Measurements from ENCODE around the gene WFDC2.

The WFDC2 gene

GRCh38 chr20:45515147-45515913 lies 45.8 kb downstream of the WFDC2 start, which contains the start of gene SPINT3:
Gene SPINT3, minus strand, starts transcription at chr20:45515622. Its CDS starts 14 bp downstream, at chr20:45515608.
- Histone ChIP-seq H3K27me3 (ENCODE audit: insufficient read depth, low read length) (peaks cover 9% of the 10 kb centered on the region), H3K4me3 (ENCODE audit: low read length) (no peak within 1 kb of the TSS), H3K36me3 (ENCODE audit: insufficient read depth, low read length) (no peaks in the 10 kb centered on the region), H2AFZ (ENCODE audit: low read depth, low read length) (no peak within 1 kb of the TSS), H3K9me3 (ENCODE audit: low read length) (no peaks in the 10 kb centered on the region), H3K4me1 (ENCODE audit: insufficient read depth, low read length) (no peaks in the 10 kb centered on the region)

- H2AFZ ChIP-seq (ENCODE audit: low read depth, low read length), result no peak overlapping the region
- no peaks in the 10 kb centered on the region for H3K36me3 ChIP-seq (ENCODE audit: insufficient read depth, low read length)
- H3K27me3 ChIP-seq (ENCODE audit: insufficient read depth, low read length), result peaks cover 3% of the 10 kb centered on the region
- no peak overlapping the region for H3K4me3 ChIP-seq (ENCODE audit: low read length)
- H3K9me3 ChIP-seq (ENCODE audit: low read length), result no peaks in the 10 kb centered on the region
- no peaks in the 10 kb centered on the region for H3K4me1 ChIP-seq (ENCODE audit: insufficient read depth, low read length)
Observed at GRCh38 chr20:45518282-45518681, 48.7 kb downstream of the WFDC2 start.

- H3K9me3 ChIP-seq (ENCODE audit: low read length), result no peaks in the 10 kb centered on the region
- no peaks in the 10 kb centered on the region for H3K36me3 ChIP-seq (ENCODE audit: insufficient read depth, low read length)
- no peak overlapping the region for H3K4me3 ChIP-seq (ENCODE audit: low read length)
- no peak overlapping the region for H2AFZ ChIP-seq (ENCODE audit: low read depth, low read length)
- H3K4me1 ChIP-seq (ENCODE audit: insufficient read depth, low read length), result no peaks in the 10 kb centered on the region
- H3K27me3 ChIP-seq (ENCODE audit: insufficient read depth, low read length), result no peaks in the 10 kb centered on the region
Observed at GRCh38 chr20:45523821-45524220, 54.3 kb downstream of the WFDC2 start.

GRCh38 chr20:45527294-45527693 lies 57.7 kb downstream of the WFDC2 start:
- H3K27me3 ChIP-seq (ENCODE audit: insufficient read depth, low read length), result no peaks in the 10 kb centered on the region
- no peaks in the 10 kb centered on the region for H3K4me1 ChIP-seq (ENCODE audit: insufficient read depth, low read length)
- H3K9me3 ChIP-seq (ENCODE audit: low read length), result no peaks in the 10 kb centered on the region
- no peaks in the 10 kb centered on the region for H3K36me3 ChIP-seq (ENCODE audit: insufficient read depth, low read length)
- no peak overlapping the region for H2AFZ ChIP-seq (ENCODE audit: low read depth, low read length)
- H3K4me3 ChIP-seq (ENCODE audit: low read length), result no peak overlapping the region
